Activated CD4-positive, CD25-positive, alpha-beta regulatory T cell treated with anti-CD3 and anti-CD28 coated beads, Interleukin-2, amount 50 U/mL, for 16 hours (primary cell): ENCODE measurements around the gene OPCML.

Experiments
- DNase-seq: peaks from one replicate; pipeline ENCODE4 v3.0.0-alpha.2; 2020; ENCODE audit warnings: low read depth, low spot score

OPCML gene

GRCh38 chr11:133531971-133532651 lies at the start of gene OPCML:
TSS of gene OPCML (minus strand) at chr11:133532501.
- DNase-seq, result no peak

GRCh38 chr11:133581091-133581490 lies 48.8 kb upstream of the OPCML start:
- no peak for DNase-seq

GRCh38 chr11:133579165-133580031 lies 47.1 kb upstream of the OPCML start:
- DNase-seq, result no peak

- DNase-seq, result no peak
Observed at GRCh38 chr11:133577403-133577802, 45.1 kb upstream of the OPCML start.

GRCh38 chr11:133576351-133576750 lies 44.0 kb upstream of the OPCML start:
- no peak for DNase-seq

- DNase-seq, result no peak
Observed at GRCh38 chr11:133573081-133573480, 40.8 kb upstream of the OPCML start.

GRCh38 chr11:133570376-133570775 lies 38.1 kb upstream of the OPCML start:
- no peak for DNase-seq

GRCh38 chr11:133563505-133564025 lies 31.3 kb upstream of the OPCML start:
- no peak for DNase-seq

- DNase-seq, result no peak
Observed at GRCh38 chr11:133560472-133560855, 28.2 kb upstream of the OPCML start.

- no peak for DNase-seq
Observed at GRCh38 chr11:133559833-133560471, 27.7 kb upstream of the OPCML start.

- no peak for DNase-seq
Observed at GRCh38 chr11:133559382-133559781, 27.1 kb upstream of the OPCML start.

GRCh38 chr11:133555034-133555433 lies 22.7 kb upstream of the OPCML start:
- DNase-seq, result no peak

GRCh38 chr11:133553885-133554740 lies 21.8 kb upstream of the OPCML start:
- DNase-seq, result no peak

- DNase-seq, result no peak
Observed at GRCh38 chr11:133552938-133553337, 20.6 kb upstream of the OPCML start.

- DNase-seq, result no peak
Observed at GRCh38 chr11:133551064-133551463, 18.8 kb upstream of the OPCML start.

- no peak for DNase-seq
Observed at GRCh38 chr11:133549826-133550225, 17.5 kb upstream of the OPCML start.

GRCh38 chr11:133548641-133549040 lies 16.3 kb upstream of the OPCML start:
- no peak for DNase-seq

- DNase-seq, result no peak
Observed at GRCh38 chr11:133547808-133548494, 15.7 kb upstream of the OPCML start.

GRCh38 chr11:133545199-133545803 lies 13.0 kb upstream of the OPCML start:
- DNase-seq, result no peak

GRCh38 chr11:133541720-133542095 lies 9.4 kb upstream of the OPCML start:
- DNase-seq, result no peak
